ENCODE data around the gene PIK3C3. TPM values are rescaled to one million over a fixed set of nuclear protein-coding genes. Genes with fewer than 3 reads are reported as not detected.

The PIK3C3 gene
- total and polyA plus RNA-seq, 4 donors, result 12.2 to 25.8 (median 15.8) TPM

DNA sequence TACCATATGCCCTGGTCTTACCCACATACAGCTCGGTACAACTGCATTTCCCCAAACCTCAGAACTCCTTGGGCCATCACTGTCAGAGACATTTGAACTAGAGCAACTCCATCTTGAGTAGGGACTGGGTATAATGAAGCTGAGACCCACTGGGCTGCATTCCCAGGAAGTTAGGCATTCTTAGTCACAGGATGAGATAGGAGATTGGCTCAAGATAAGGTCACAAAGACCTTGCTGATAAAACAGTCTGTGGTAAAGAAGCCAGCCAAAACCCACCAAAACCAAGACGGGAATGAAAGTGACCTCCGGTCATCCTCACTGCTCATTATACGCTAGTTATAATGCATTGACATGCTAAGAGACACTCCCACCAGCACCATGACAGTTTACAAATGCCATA lies 131.3 kb downstream of the PIK3C3 start (continued):
- TF ChIP-seq, protein P1, sequence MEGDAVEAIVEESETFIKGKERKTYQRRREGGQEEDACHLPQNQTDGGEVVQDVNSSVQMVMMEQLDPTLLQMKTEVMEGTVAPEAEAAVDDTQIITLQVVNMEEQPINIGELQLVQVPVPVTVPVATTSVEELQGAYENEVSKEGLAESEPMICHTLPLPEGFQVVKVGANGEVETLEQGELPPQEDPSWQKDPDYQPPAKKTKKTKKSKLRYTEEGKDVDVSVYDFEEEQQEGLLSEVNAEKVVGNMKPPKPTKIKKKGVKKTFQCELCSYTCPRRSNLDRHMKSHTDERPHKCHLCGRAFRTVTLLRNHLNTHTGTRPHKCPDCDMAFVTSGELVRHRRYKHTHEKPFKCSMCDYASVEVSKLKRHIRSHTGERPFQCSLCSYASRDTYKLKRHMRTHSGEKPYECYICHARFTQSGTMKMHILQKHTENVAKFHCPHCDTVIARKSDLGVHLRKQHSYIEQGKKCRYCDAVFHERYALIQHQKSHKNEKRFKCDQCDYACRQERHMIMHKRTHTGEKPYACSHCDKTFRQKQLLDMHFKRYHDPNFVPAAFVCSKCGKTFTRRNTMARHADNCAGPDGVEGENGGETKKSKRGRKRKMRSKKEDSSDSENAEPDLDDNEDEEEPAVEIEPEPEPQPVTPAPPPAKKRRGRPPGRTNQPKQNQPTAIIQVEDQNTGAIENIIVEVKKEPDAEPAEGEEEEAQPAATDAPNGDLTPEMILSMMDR (IDR thresholded peaks at IDR 0.05; ENCODE audit: low read depth, low read length, missing input control), result no peak
- TF ChIP-seq SP1 (IDR thresholded peaks at IDR 0.05), result no peak
- TF ChIP-seq, protein P2, sequence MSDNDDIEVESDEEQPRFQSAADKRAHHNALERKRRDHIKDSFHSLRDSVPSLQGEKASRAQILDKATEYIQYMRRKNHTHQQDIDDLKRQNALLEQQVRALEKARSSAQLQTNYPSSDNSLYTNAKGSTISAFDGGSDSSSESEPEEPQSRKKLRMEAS (IDR thresholded peaks at IDR 0.05), result no peak

DNA sequence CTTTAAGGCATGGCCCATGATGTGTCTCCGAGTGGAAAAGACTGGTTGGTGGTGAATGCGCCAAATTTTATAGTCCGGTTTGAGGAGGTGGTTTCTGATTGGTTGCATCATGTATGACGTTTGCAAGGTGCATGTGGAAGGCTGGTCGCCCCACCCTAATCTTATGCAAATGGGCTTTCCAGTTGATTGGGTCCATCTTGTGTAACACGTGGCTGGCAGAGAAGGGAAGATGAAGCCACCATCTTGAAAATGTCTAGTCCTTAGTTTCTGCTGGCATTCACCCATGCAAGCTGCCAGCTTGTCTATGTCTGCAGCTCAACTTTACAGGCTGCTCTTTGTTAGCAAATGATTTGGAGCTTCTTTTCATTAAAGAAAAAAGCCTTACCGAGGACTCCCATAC lies 132.2 kb downstream of the PIK3C3 start:
- Histone ChIP-seq H3K4me3 (ENCODE audit: low read depth in 1 of 3, low read length in 3 of 3) (no peak overlapping the region), H3K27me3 (ENCODE audit: control insufficient read depth in 4 of 4, insufficient read depth in 4 of 4, low read length in 3 of 4) (no peaks in the 10 kb centered on the region), H3K4me1 (ENCODE audit: control insufficient read depth in 4 of 4, insufficient read depth in 4 of 4, low read length in 3 of 4) (no peaks in the 10 kb centered on the region), H3K9ac (ENCODE audit: low read depth in 1 of 2, low read length in 2 of 2) (no peak overlapping the region), H3K27ac (ENCODE audit: low read depth in 1 of 2, low read length in 2 of 2) (no peak overlapping the region), H3K9me3 (ENCODE audit: control insufficient read depth in 4 of 4, low read length in 3 of 4) (no peaks in the 10 kb centered on the region), H3K36me3 (ENCODE audit: control insufficient read depth in 4 of 4, insufficient read depth in 3 of 4, low read depth in 1 of 4, low read length in 3 of 4) (peaks cover 0 to 7% (median 2%) of the 10 kb centered on the region in 4 donors)
- DNase-seq (ENCODE audit: low spot score), result no peak
- TF ChIP-seq EGR1 (IDR thresholded peaks at IDR 0.05; ENCODE audit: low read depth in 2 of 2), result no peak
- TF ChIP-seq, protein P3, sequence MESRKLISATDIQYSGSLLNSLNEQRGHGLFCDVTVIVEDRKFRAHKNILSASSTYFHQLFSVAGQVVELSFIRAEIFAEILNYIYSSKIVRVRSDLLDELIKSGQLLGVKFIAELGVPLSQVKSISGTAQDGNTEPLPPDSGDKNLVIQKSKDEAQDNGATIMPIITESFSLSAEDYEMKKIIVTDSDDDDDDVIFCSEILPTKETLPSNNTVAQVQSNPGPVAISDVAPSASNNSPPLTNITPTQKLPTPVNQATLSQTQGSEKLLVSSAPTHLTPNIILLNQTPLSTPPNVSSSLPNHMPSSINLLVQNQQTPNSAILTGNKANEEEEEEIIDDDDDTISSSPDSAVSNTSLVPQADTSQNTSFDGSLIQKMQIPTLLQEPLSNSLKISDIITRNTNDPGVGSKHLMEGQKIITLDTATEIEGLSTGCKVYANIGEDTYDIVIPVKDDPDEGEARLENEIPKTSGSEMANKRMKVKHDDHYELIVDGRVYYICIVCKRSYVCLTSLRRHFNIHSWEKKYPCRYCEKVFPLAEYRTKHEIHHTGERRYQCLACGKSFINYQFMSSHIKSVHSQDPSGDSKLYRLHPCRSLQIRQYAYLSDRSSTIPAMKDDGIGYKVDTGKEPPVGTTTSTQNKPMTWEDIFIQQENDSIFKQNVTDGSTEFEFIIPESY (IDR thresholded peaks at IDR 0.05), result no peak
- TF ChIP-seq, protein P2 (IDR thresholded peaks at IDR 0.05), result no peak
- TF ChIP-seq YY1 (IDR thresholded peaks at IDR 0.05), result no peak
- no peak for TF ChIP-seq JUND (IDR thresholded peaks at IDR 0.05)
- TF ChIP-seq, protein P1 (IDR thresholded peaks at IDR 0.05; ENCODE audit: low read depth, low read length, missing input control), result no peak
- TF ChIP-seq, protein P4, sequence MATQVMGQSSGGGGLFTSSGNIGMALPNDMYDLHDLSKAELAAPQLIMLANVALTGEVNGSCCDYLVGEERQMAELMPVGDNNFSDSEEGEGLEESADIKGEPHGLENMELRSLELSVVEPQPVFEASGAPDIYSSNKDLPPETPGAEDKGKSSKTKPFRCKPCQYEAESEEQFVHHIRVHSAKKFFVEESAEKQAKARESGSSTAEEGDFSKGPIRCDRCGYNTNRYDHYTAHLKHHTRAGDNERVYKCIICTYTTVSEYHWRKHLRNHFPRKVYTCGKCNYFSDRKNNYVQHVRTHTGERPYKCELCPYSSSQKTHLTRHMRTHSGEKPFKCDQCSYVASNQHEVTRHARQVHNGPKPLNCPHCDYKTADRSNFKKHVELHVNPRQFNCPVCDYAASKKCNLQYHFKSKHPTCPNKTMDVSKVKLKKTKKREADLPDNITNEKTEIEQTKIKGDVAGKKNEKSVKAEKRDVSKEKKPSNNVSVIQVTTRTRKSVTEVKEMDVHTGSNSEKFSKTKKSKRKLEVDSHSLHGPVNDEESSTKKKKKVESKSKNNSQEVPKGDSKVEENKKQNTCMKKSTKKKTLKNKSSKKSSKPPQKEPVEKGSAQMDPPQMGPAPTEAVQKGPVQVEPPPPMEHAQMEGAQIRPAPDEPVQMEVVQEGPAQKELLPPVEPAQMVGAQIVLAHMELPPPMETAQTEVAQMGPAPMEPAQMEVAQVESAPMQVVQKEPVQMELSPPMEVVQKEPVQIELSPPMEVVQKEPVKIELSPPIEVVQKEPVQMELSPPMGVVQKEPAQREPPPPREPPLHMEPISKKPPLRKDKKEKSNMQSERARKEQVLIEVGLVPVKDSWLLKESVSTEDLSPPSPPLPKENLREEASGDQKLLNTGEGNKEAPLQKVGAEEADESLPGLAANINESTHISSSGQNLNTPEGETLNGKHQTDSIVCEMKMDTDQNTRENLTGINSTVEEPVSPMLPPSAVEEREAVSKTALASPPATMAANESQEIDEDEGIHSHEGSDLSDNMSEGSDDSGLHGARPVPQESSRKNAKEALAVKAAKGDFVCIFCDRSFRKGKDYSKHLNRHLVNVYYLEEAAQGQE (IDR thresholded peaks at IDR 0.05), result no peak
- TF ChIP-seq FOXA2 (IDR thresholded peaks at IDR 0.05), result no peak
- 94% methylated on average over 7 of the region's 7 CpGs for WGBS
